ENCODE measurements around the gene UGT1A6. TPM values are rescaled to one million over a fixed set of nuclear protein-coding genes. Genes with fewer than 3 reads are reported as not detected.
A peak's percentile ranks its signal among the peaks of the same experiment; 100 is the strongest.

The UGT1A6 gene
- total and polyA plus RNA-seq, 2 of the 4 experiments (the other 2 are of a cell fraction), result not detected

DNA sequence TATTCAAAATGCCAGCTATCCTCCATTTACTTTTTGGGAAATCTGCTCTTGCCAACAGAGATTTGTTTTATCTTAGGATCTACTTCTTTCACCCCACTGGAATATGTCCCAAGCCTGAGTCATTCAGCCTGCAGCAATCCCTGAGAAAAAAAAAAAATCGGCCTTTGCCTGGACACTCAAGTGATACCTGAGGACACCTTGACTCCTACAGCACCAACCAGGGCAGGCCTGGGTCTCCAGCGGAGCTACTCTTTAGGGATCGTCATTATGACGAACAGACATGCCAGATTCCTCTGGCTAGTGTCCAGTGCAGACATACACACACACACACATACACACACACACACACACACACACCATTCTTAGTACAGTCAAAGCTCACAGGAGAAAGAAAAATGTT lies 2.2 kb upstream of the UGT1A6 start:
- Histone ChIP-seq H2BK15ac (ENCODE audit: low read depth, low read length) (no peak overlapping the region), H3K27me3 (ENCODE audit: control insufficient read depth, insufficient read depth, low read length) (peaks cover 2% of the 10 kb centered on the region), H3K14ac (replicated peaks; ENCODE audit: low read depth, low read length) (no peak overlapping the region), H3K23ac (ENCODE audit: low read depth, low read length) (no peak overlapping the region), H3K9me1 (ENCODE audit: insufficient read depth, low read length) (no peaks in the 10 kb centered on the region), H3K27ac (ENCODE audit: insufficient read depth, low read length) (no peak overlapping the region), H3K18ac (ENCODE audit: low read depth, low read length) (no peak overlapping the region), H3K36me3 (ENCODE audit: control insufficient read depth, insufficient read depth, low read length) (no peaks in the 10 kb centered on the region), H3K9me3 (ENCODE audit: control insufficient read depth, insufficient read depth, low read length) (no peaks in the 10 kb centered on the region), H4K5ac (ENCODE audit: low read depth, low read length) (no peak overlapping the region), H2AFZ (replicated peaks; ENCODE audit: low read length, poor library complexity) (no peak overlapping the region), H2AK5ac (ENCODE audit: low read depth, low read length) (no peak overlapping the region), H2BK120ac (ENCODE audit: low read depth, low read length) (no peak overlapping the region), H3K4me3 (ENCODE audit: insufficient read depth, low read depth, low read length) (no peak overlapping the region), H2BK20ac (ENCODE audit: low read depth, low read length) (no peak overlapping the region), H2AK9ac (replicated peaks; ENCODE audit: low read depth, low read length, poor library complexity) (no peak overlapping the region), H4K91ac (ENCODE audit: insufficient read depth, low read depth, low read length) (no peak overlapping the region), H3K4ac (ENCODE audit: low read depth, low read length) (no peak overlapping the region), H4K20me1 (ENCODE audit: insufficient read depth, low read length) (no peaks in the 10 kb centered on the region), H3K4me2 (ENCODE audit: low read depth, low read length) (no peak overlapping the region), H3K79me1 (ENCODE audit: low read depth in 1 of 2, low read length in 2 of 2) (no peaks in the 10 kb centered on the region), H4K8ac (ENCODE audit: low read depth in 2 of 2, low read length in 2 of 2) (no peak overlapping the region), H3K4me1 (ENCODE audit: control insufficient read depth, insufficient read depth, low read length) (no peaks in the 10 kb centered on the region), H2BK5ac (ENCODE audit: low read depth, low read length, poor library complexity, severe bottlenecking) (no peak overlapping the region), H3K56ac (ENCODE audit: extremely low read depth, insufficient read depth, low read length) (no peak overlapping the region), H3K9ac (ENCODE audit: low read depth, low read length) (no peak overlapping the region)
- TF ChIP-seq POLR2A (IDR thresholded peaks at IDR 0.05; ENCODE audit: low read depth, low read length), result no peak
- dilution Hi-C loops (cut with HindIII; ENCODE audit: low sequenced_read_pairs, unreplicated experiment), result no loop called here
- ATAC-seq (ENCODE audit: low read depth) (no peak), DNase-seq (peak; percentile 3)
- no TSS peak for BruUV-seq (replicated peaks)
- in situ Hi-C loops (cut with MboI; ENCODE audit: low sequenced_read_pairs), result no loop called here
- ChIA-PET CTCF (no interaction called here), POLR2A (ENCODE audit: unreplicated experiment) (no interaction called here)
- intact Hi-C loops (cut with micrococcal nuclease), result no loop called here
- WGBS, 2 experiments (ENCODE audit: extremely low coverage in 2 of 2, insufficient read length in 1 of 2), result no CpG with 5 or more reads among the region's 4 CpGs

Measured in IMR-90 (cell line).